A673 (cell line): ENCODE measurements around the gene AAMP.

Source experiments
- CTCF ChIP-seq: fragments of 300-800, 200-600 bp; sonication (generic); conservative IDR thresholded peaks from 2 replicates; pipeline ENCODE4 v1.5.1; 2017; ENCODE audit warnings: low read depth, mild to moderate bottlenecking, antibody characterized with exemption, low read length, moderate library complexity, mixed read lengths
- EZH2 ChIP-seq: fragments of 200-600 bp; sonication (generic); IDR thresholded peaks from 2 replicates; pipeline ENCODE4 v1.6.1; 2017; ENCODE audit warnings: borderline replicate concordance, low read depth, mild to moderate bottlenecking, mixed read lengths, antibody characterized with exemption, low read length; ENCODE audit not compliant: poor library complexity, severe bottlenecking

DNA sequence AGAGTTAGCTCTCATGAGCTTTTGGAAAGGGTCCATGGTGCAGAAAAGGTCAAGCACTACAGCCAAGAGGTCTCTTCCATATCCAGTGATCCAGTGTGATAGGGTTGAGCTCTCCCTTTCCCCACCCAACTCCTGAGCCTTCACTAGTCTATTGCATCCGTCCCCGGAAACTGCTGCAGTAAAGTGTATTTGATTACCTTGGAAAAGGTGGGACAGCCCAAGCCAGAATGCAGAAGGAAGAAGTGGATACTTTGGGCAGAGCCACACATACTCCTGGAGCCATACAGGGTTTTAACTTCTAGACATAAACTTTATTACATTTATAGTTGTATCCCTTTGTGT, 3.9 kb upstream of the AAMP start:
- no peak for TF ChIP-seq CTCF
- no peak for TF ChIP-seq EZH2
